Measurements from ENCODE around the gene UNK. TPM values are rescaled to one million over a fixed set of nuclear protein-coding genes. Genes with fewer than 3 reads are reported as not detected.

Gene UNK
- total and polyA plus RNA-seq, 2 of the 13 experiments (the other 11 are each of a cell fraction or from before 2014, with no cell fraction given): 31.6 to 33.0 TPM

- Histone ChIP-seq H3K9me3 (ENCODE audit: low read length) (no peaks in the 10 kb centered on the region), H3K36me3 (replicated peaks in 1 of 2; ENCODE audit: control insufficient read depth in 1 of 2, insufficient read depth in 2 of 2, low read length in 2 of 2) (peaks cover 3 to 5% of the 10 kb centered on the region in 2 experiments; a peak in 4 of 5 replicates), H3K27ac (ENCODE audit: extremely low read length, insufficient read depth, low read length) (no peak overlapping the region), H3K9ac (ENCODE audit: insufficient read depth, low read depth, low read length) (no peak overlapping the region), H3K27me3 (ENCODE audit: control insufficient read depth in 1 of 2, insufficient read depth in 2 of 2, low read length in 2 of 2) (no peaks in the 10 kb centered on the region), H3K4me2 (ENCODE audit: low read depth, low read length) (no peak overlapping the region), H4K20me1 (ENCODE audit: insufficient read depth, low read length) (peaks cover 19% of the 10 kb centered on the region), H3K79me2 (ENCODE audit: insufficient read depth, low read length) (peaks cover 11% of the 10 kb centered on the region), H2AFZ (ENCODE audit: low read length) (no peak overlapping the region), H3K4me1 (ENCODE audit: insufficient read depth, low read length) (peaks cover 75% of the 10 kb centered on the region), H3K4me3 (replicated peaks in 1 of 3; ENCODE audit: insufficient read depth in 1 of 3, low read depth in 2 of 3, low read length in 3 of 3) (no peak overlapping the region)
- BruUV-seq (replicated peaks): no TSS peak
- DNase-seq (ENCODE audit: low spot score) (no peak), ATAC-seq (peak; percentile 26), FAIRE-seq (no peak)
- WGBS (ENCODE audit: low lambda C conversion rate): 68% methylated on average over 12 of the region's 12 CpGs
- POLR2A ChIA-PET: interaction anchor here (1.2 to 13.1 kb wide), 6 partner anchors 10 to 82 kb away, joined by 4 to 390 read pairs (median 13); partner anchors contain the start of genes GALK1, UNK and WBP2
- intact Hi-C loops (cut with micrococcal nuclease; ENCODE audit: unreplicated experiment): no loop called here
- in situ Hi-C loops (cut with HindIII; ENCODE audit: extremely low pct_ligation_motif_present, low pct_unique_long_range_greater_than_20kb): no loop called here
- CTCF ChIA-PET (ENCODE audit: low intra/inter-chr PET ratio, low total read pairs): interaction anchor here (1.5 kb wide), 1 partner anchor 19 kb away, joined by 4 read pairs; no protein-coding TSS in a partner anchor
- TF ChIP-seq ZNF597 (CRISPR knock-in tag; IDR thresholded peaks at IDR 0.05): no peak
- TF ChIP-seq SCMH1 (CRISPR knock-in tag; IDR thresholded peaks at IDR 0.05; ENCODE audit: borderline replicate concordance): no peak
- no peak for TF ChIP-seq KDM6A (CRISPR knock-in tag; IDR thresholded peaks at IDR 0.05; ENCODE audit: low read depth)
- TF ChIP-seq EEA1 (CRISPR knock-in tag; IDR thresholded peaks at IDR 0.05; ENCODE audit: borderline replicate concordance): 0 out of 2 replicates have a peak, but pooled peaks have one; percentile 18
- TF ChIP-seq, protein P1, sequence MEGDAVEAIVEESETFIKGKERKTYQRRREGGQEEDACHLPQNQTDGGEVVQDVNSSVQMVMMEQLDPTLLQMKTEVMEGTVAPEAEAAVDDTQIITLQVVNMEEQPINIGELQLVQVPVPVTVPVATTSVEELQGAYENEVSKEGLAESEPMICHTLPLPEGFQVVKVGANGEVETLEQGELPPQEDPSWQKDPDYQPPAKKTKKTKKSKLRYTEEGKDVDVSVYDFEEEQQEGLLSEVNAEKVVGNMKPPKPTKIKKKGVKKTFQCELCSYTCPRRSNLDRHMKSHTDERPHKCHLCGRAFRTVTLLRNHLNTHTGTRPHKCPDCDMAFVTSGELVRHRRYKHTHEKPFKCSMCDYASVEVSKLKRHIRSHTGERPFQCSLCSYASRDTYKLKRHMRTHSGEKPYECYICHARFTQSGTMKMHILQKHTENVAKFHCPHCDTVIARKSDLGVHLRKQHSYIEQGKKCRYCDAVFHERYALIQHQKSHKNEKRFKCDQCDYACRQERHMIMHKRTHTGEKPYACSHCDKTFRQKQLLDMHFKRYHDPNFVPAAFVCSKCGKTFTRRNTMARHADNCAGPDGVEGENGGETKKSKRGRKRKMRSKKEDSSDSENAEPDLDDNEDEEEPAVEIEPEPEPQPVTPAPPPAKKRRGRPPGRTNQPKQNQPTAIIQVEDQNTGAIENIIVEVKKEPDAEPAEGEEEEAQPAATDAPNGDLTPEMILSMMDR (CRISPR knock-in tag; IDR thresholded peaks at IDR 0.05): peak; percentile 27; the same call in 1 of the 2 replicates
- TF ChIP-seq, protein P2, sequence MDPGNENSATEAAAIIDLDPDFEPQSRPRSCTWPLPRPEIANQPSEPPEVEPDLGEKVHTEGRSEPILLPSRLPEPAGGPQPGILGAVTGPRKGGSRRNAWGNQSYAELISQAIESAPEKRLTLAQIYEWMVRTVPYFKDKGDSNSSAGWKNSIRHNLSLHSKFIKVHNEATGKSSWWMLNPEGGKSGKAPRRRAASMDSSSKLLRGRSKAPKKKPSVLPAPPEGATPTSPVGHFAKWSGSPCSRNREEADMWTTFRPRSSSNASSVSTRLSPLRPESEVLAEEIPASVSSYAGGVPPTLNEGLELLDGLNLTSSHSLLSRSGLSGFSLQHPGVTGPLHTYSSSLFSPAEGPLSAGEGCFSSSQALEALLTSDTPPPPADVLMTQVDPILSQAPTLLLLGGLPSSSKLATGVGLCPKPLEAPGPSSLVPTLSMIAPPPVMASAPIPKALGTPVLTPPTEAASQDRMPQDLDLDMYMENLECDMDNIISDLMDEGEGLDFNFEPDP (CRISPR knock-in tag; conservative IDR thresholded peaks at IDR 0.05): 0 out of 2 replicates have a peak, but pooled peaks have one; percentile 48
- TF ChIP-seq E2F5 (CRISPR knock-in tag; conservative IDR thresholded peaks at IDR 0.05): no peak
- TF ChIP-seq, protein P3, sequence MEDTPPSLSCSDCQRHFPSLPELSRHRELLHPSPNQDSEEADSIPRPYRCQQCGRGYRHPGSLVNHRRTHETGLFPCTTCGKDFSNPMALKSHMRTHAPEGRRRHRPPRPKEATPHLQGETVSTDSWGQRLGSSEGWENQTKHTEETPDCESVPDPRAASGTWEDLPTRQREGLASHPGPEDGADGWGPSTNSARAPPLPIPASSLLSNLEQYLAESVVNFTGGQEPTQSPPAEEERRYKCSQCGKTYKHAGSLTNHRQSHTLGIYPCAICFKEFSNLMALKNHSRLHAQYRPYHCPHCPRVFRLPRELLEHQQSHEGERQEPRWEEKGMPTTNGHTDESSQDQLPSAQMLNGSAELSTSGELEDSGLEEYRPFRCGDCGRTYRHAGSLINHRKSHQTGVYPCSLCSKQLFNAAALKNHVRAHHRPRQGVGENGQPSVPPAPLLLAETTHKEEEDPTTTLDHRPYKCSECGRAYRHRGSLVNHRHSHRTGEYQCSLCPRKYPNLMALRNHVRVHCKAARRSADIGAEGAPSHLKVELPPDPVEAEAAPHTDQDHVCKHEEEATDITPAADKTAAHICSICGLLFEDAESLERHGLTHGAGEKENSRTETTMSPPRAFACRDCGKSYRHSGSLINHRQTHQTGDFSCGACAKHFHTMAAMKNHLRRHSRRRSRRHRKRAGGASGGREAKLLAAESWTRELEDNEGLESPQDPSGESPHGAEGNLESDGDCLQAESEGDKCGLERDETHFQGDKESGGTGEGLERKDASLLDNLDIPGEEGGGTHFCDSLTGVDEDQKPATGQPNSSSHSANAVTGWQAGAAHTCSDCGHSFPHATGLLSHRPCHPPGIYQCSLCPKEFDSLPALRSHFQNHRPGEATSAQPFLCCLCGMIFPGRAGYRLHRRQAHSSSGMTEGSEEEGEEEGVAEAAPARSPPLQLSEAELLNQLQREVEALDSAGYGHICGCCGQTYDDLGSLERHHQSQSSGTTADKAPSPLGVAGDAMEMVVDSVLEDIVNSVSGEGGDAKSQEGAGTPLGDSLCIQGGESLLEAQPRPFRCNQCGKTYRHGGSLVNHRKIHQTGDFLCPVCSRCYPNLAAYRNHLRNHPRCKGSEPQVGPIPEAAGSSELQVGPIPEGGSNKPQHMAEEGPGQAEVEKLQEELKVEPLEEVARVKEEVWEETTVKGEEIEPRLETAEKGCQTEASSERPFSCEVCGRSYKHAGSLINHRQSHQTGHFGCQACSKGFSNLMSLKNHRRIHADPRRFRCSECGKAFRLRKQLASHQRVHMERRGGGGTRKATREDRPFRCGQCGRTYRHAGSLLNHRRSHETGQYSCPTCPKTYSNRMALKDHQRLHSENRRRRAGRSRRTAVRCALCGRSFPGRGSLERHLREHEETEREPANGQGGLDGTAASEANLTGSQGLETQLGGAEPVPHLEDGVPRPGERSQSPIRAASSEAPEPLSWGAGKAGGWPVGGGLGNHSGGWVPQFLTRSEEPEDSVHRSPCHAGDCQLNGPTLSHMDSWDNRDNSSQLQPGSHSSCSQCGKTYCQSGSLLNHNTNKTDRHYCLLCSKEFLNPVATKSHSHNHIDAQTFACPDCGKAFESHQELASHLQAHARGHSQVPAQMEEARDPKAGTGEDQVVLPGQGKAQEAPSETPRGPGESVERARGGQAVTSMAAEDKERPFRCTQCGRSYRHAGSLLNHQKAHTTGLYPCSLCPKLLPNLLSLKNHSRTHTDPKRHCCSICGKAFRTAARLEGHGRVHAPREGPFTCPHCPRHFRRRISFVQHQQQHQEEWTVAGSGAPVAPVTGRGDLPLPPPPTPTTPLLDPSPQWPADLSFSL (CRISPR knock-in tag; IDR thresholded peaks at IDR 0.05): no peak
- TF ChIP-seq, protein P4, sequence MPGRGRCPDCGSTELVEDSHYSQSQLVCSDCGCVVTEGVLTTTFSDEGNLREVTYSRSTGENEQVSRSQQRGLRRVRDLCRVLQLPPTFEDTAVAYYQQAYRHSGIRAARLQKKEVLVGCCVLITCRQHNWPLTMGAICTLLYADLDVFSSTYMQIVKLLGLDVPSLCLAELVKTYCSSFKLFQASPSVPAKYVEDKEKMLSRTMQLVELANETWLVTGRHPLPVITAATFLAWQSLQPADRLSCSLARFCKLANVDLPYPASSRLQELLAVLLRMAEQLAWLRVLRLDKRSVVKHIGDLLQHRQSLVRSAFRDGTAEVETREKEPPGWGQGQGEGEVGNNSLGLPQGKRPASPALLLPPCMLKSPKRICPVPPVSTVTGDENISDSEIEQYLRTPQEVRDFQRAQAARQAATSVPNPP (CRISPR knock-in tag; IDR thresholded peaks at IDR 0.05): no peak
Measured at GRCh38 chr17:75773121-75773807, 11.3 kb upstream of the UNK start.

All from HepG2 (cell line).